ENCODE results near the gene ACOXL.

Gene ACOXL

GRCh38 chr2:110785439-110785838 lies 53.1 kb downstream of the ACOXL start:
- DNase-seq (ENCODE audit: insufficient read length) (no peak), FAIRE-seq (no peak)
- TF ChIP-seq POLR2A (IDR thresholded peaks at IDR 0.05; ENCODE audit: low read depth, low read length) (no peak), TAF1 (IDR thresholded peaks at IDR 0.05; ENCODE audit: borderline replicate concordance, low read depth, low read length) (no peak), POLR2AphosphoS5 (IDR thresholded peaks at IDR 0.05; ENCODE audit: low read depth, low read length) (no peak)

GRCh38 chr2:110788976-110789375 lies 56.6 kb downstream of the ACOXL start:
- TF ChIP-seq POLR2A (IDR thresholded peaks at IDR 0.05; ENCODE audit: low read depth, low read length) (no peak), POLR2AphosphoS5 (IDR thresholded peaks at IDR 0.05; ENCODE audit: low read depth, low read length) (no peak), TAF1 (IDR thresholded peaks at IDR 0.05; ENCODE audit: borderline replicate concordance, low read depth, low read length) (no peak)
- FAIRE-seq (no peak), DNase-seq (ENCODE audit: insufficient read length) (no peak)

DNA sequence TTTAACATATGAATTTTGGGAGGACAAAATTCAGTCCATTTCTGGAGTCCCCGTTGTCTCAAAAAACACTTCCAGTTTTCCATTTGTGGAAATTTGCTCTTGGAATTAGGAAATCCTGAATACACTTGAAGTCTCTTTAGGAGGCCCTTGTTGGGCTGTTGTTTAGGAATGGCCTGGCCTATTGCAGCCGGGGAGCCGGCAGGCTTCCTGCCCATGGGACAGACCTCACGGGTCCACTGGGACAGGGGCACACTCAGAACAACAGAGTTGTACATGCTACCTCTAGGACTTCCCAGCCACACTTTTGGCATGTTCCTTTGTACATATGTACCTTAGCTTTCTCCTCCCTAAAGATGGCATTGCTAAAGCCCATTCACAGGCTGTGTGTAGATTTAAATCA lies 57.3 kb downstream of the ACOXL start:
- DNase-seq (ENCODE audit: insufficient read length) = no peak
- TF ChIP-seq POLR2AphosphoS5 (IDR thresholded peaks at IDR 0.05; ENCODE audit: low read depth, low read length) = no peak
- no peak for TF ChIP-seq POLR2A (IDR thresholded peaks at IDR 0.05; ENCODE audit: low read depth, low read length)
- TF ChIP-seq TAF1 (IDR thresholded peaks at IDR 0.05; ENCODE audit: borderline replicate concordance, low read depth, low read length) = no peak
- no peak for FAIRE-seq

GRCh38 chr2:110790907-110791306 lies 58.5 kb downstream of the ACOXL start:
- DNase-seq (ENCODE audit: insufficient read length) (no peak), FAIRE-seq (no peak)
- TF ChIP-seq TAF1 (IDR thresholded peaks at IDR 0.05; ENCODE audit: borderline replicate concordance, low read depth, low read length) = no peak
- TF ChIP-seq POLR2A (IDR thresholded peaks at IDR 0.05; ENCODE audit: low read depth, low read length) = no peak
- TF ChIP-seq POLR2AphosphoS5 (IDR thresholded peaks at IDR 0.05; ENCODE audit: low read depth, low read length) = no peak

GRCh38 chr2:110791435-110791834 lies 59.1 kb downstream of the ACOXL start:
- FAIRE-seq = no peak
- TF ChIP-seq POLR2A (IDR thresholded peaks at IDR 0.05; ENCODE audit: low read depth, low read length) = no peak

DNA sequence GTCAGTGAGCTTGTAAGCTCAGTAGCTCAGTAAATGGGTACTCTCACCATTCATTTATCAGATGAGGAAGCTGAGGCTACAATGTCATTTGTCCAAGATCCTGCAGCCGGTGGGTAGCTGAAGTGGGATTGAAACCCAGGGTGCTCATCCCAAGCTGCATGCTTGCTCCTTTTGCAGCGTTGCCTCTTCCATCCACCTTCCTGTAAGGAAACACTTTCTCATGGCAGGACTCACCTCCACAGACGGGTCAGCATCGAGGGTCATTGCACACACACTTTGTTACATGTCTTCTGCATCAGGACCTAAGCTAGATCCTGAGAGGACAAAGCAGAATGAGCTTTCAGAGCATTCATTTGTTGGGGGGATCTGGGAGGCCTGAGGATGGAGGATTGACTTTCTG lies 60.7 kb downstream of the ACOXL start:
- TF ChIP-seq POLR2A (IDR thresholded peaks at IDR 0.05; ENCODE audit: low read depth, low read length) = no peak
- TF ChIP-seq POLR2AphosphoS5 (IDR thresholded peaks at IDR 0.05; ENCODE audit: low read depth, low read length) = no peak
- no peak for TF ChIP-seq TAF1 (IDR thresholded peaks at IDR 0.05; ENCODE audit: borderline replicate concordance, low read depth, low read length)
- DNase-seq (ENCODE audit: insufficient read length) = no peak
- no peak for FAIRE-seq

More at GRCh38 chr2:110791435-110791834, 59.1 kb downstream of the ACOXL start:
- no peak for DNase-seq (ENCODE audit: insufficient read length)

DNA sequence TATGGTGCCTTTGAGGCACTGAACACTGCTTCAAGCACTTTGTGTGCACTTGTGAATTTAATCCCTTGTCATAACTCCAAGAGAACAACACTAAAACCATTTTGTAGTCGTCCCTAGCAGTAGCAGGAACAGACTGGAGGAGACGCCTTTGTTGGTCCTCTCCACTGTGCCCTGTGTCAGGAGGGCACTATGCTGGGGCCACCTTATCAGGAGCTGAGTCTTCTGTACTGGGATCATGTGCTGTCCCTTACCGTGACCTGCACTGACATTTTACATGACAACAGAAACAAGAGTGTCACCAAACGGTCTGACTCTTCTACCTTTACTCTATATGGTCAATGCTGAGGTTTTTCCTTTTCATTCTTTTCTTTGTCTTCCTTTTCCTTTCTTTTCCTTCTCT lies 62.0 kb downstream of the ACOXL start:
- FAIRE-seq = no peak
- TF ChIP-seq POLR2A (IDR thresholded peaks at IDR 0.05; ENCODE audit: low read depth, low read length) (no peak), TAF1 (IDR thresholded peaks at IDR 0.05; ENCODE audit: borderline replicate concordance, low read depth, low read length) (no peak), POLR2AphosphoS5 (IDR thresholded peaks at IDR 0.05; ENCODE audit: low read depth, low read length) (no peak)

DNA sequence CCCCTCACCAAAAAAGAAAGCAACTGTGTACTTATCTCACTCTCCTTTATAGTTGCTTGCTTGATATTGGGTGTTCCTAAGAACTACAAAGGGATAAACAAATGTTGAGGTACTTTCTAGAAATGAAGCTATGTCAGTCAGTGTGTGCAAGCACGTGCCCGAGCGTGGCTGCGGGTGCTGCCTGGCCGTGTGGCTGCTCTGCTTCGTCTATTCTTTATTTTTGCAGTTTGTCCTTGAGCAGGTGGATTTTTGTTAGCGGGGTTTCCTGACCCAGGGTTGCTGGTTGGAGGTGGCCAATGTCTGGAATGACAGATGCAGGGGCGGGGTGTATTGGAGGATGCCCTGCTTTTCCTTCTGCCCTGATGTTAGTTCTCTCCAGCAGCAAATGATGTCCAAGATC lies 62.6 kb downstream of the ACOXL start:
- DNase-seq (ENCODE audit: insufficient read length) (no peak), FAIRE-seq (no peak)
- no peak for TF ChIP-seq POLR2A (IDR thresholded peaks at IDR 0.05; ENCODE audit: low read depth, low read length)
- TF ChIP-seq TAF1 (IDR thresholded peaks at IDR 0.05; ENCODE audit: borderline replicate concordance, low read depth, low read length) = no peak
- TF ChIP-seq POLR2AphosphoS5 (IDR thresholded peaks at IDR 0.05; ENCODE audit: low read depth, low read length) = no peak

More for the DNA sequence above, 62.0 kb downstream of the ACOXL start:
- no peak for DNase-seq (ENCODE audit: insufficient read length)

GRCh38 chr2:110796716-110797301 lies 64.4 kb downstream of the ACOXL start:
- DNase-seq (ENCODE audit: insufficient read length) (no peak), FAIRE-seq (no peak)
- TF ChIP-seq TAF1 (IDR thresholded peaks at IDR 0.05; ENCODE audit: borderline replicate concordance, low read depth, low read length) (no peak), POLR2A (IDR thresholded peaks at IDR 0.05; ENCODE audit: low read depth, low read length) (no peak), POLR2AphosphoS5 (IDR thresholded peaks at IDR 0.05; ENCODE audit: low read depth, low read length) (no peak)

DNA sequence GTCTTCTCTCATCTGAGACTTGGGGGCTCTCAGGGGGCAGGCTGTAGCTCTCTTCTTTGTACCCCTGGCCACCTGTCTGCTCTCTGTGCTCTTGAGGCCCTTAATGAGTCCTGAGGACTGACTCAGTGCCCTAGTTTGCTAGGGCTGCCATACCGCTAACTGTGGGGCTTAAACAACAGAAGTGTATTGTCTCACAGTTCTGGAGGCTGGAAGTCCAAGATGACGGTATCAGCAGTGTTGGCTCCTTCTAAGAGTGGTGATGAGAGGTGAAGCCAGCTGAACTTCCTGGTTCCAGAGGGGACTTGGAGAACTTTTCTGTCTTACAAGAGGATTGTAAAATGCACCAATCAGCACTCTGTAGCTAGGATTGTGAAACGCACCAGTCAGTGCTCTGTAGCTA lies 67.0 kb downstream of the ACOXL start:
- FAIRE-seq (no peak), DNase-seq (ENCODE audit: insufficient read length) (no peak)
- TF ChIP-seq POLR2AphosphoS5 (IDR thresholded peaks at IDR 0.05; ENCODE audit: low read depth, low read length) (no peak), TAF1 (IDR thresholded peaks at IDR 0.05; ENCODE audit: borderline replicate concordance, low read depth, low read length) (no peak), POLR2A (IDR thresholded peaks at IDR 0.05; ENCODE audit: low read depth, low read length) (no peak)

DNA sequence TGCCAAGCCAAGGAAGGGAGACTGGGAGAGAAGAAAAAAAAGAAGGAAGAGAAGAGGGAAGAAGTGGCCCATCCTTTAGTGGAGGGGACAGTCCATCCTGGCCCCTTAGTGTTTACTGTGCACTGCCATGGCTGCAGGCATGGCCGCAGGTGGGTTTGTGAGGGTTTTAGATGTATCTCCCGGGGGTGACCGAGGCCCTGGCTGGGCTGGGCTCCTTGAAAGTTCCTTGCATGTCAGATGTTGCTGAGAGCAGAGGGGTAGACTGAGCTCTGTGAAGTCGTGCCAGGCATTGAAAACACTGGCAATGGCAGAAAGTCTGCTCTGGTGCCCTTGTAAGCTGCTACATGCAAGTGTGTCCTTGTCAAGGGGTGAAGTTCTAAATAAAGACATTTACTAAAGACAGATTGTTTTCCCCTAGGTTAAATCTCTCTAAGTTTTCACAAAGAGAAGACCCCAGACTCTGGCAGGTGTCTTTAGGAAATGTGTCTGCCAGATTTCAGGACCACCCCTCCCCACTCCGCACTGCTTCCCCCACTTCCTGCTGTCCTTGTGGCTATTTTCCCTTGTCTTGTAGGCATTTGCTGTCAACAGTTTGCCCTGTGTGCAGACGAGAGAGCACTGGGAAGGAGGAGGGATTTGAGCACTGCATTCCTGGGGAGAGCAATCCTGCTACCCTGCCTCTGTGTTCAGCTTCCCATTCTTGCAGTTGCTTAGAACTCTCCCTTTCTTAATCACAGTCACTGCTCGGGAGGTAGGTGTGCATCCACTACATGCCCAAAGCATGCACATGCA lies 68.4 kb downstream of the ACOXL start:
- TF ChIP-seq POLR2AphosphoS5 (IDR thresholded peaks at IDR 0.05; ENCODE audit: low read depth, low read length) (no peak), POLR2A (IDR thresholded peaks at IDR 0.05; ENCODE audit: low read depth, low read length) (no peak), TAF1 (IDR thresholded peaks at IDR 0.05; ENCODE audit: borderline replicate concordance, low read depth, low read length) (no peak)
- DNase-seq (ENCODE audit: insufficient read length) = no peak
- FAIRE-seq = no peak
